DND-41 (cell line): ENCODE data around the gene CCDC136.

Source experiments
- EZH2 ChIP-seq: IDR thresholded peaks from 3 replicates; pipeline ENCODE4 v1.6.1; 2012; ENCODE audit warnings: borderline replicate concordance, low read depth, mild to moderate bottlenecking, moderate library complexity, low read length, inconsistent platforms; ENCODE audit not compliant: severe bottlenecking
- TF ChIP-seq, protein P1 (sequence below): IDR thresholded peaks from 2 replicates; pipeline ENCODE4 v1.5.1; 2012; ENCODE audit warnings: borderline replicate concordance, low read length, moderate library complexity, mild to moderate bottlenecking; ENCODE audit not compliant: poor library complexity, severe bottlenecking; ENCODE audit errors: extremely low read depth

DNA sequence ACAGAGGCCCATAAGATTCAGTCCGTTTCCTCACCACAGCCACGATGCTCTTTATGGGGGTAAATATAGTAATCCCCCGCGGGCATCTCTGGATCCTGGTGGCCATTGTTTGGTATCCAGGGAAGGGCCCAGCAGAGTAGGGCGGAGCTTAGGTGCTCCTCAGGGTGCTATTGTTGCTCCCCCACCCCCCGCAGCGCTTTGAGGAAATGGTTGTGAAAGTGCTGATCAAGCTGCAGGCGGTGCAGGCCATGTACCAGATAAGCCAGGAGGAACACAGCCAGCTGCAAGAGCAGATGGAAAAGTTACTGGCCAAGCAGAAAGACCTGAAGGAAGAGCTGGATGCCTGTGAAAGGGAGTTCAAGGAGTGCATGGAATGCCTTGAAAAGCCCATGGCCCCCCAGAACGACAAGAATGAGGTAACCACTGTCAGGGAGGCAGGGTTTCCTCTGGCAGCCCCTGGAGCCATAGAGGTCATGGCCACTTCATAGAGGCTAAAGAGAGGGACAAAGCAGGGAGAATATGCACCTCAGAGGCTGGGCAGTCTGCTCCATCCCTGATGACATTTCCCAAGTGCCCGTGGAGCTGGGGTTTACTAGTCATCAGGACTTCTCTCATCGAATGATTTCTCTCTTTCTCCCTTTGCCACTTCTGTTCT, 20.9 kb downstream of the CCDC136 start:
- TF ChIP-seq, protein P1, sequence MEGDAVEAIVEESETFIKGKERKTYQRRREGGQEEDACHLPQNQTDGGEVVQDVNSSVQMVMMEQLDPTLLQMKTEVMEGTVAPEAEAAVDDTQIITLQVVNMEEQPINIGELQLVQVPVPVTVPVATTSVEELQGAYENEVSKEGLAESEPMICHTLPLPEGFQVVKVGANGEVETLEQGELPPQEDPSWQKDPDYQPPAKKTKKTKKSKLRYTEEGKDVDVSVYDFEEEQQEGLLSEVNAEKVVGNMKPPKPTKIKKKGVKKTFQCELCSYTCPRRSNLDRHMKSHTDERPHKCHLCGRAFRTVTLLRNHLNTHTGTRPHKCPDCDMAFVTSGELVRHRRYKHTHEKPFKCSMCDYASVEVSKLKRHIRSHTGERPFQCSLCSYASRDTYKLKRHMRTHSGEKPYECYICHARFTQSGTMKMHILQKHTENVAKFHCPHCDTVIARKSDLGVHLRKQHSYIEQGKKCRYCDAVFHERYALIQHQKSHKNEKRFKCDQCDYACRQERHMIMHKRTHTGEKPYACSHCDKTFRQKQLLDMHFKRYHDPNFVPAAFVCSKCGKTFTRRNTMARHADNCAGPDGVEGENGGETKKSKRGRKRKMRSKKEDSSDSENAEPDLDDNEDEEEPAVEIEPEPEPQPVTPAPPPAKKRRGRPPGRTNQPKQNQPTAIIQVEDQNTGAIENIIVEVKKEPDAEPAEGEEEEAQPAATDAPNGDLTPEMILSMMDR: no peak
- no peak for TF ChIP-seq EZH2
